K562 (cell line): Measurements from ENCODE around the gene FHIT.

Source experiments
- CTCF ChIP-seq, 3 experiments: IDR thresholded peaks in 2 of 3; conservative IDR thresholded peaks in 1 of 3; 2 replicates each; pipeline ENCODE4 v1.5.1; 2011 to 2012; ENCODE audit warnings: low read length in 3 of 3, mild to moderate bottlenecking in 3 of 3, control low read depth in 2 of 3, improper control_type of control experiment in 1 of 3, inconsistent platforms in 1 of 3, low read depth in 1 of 3, mixed read lengths in 1 of 3, moderate library complexity in 1 of 3; ENCODE audit not compliant: insufficient read depth in 2 of 3
- ESRRA ChIP-seq: fragments of 450-650 bp; IDR thresholded peaks from 2 replicates; pipeline ENCODE4 v1.6.1; 2014; ENCODE audit warnings: low read depth, mild to moderate bottlenecking, moderate library complexity, borderline replicate concordance
- EZH2 ChIP-seq: IDR thresholded peaks from 2 replicates; pipeline ENCODE4 v1.6.1; 2012; ENCODE audit warnings: low read depth, mild to moderate bottlenecking, inconsistent platforms, low read length, borderline replicate concordance
- ILF3 ChIP-seq: fragments of 450-650 bp; IDR thresholded peaks from 2 replicates; pipeline ENCODE4 v1.6.1; 2018; ENCODE audit warnings: antibody characterized with exemption, mild to moderate bottlenecking, moderate library complexity, borderline replicate concordance
- MTA1 ChIP-seq: fragments of 450-650 bp; IDR thresholded peaks from 2 replicates; pipeline ENCODE4 v1.6.1; 2017; ENCODE audit warnings: borderline replicate concordance
- PHB ChIP-seq: fragments of 250-450 bp; sonication (Bioruptor Pico); IDR thresholded peaks from 2 replicates; pipeline ENCODE4 v1.5.0; 2021
- POLR3A ChIP-seq: IDR thresholded peaks from 2 replicates; pipeline ENCODE4 v1.6.1; 2011; ENCODE audit warnings: borderline replicate concordance, mild to moderate bottlenecking, moderate library complexity; ENCODE audit not compliant: insufficient read length, insufficient read depth; ENCODE audit errors: extremely low read depth
- PURB ChIP-seq: sonication (generic); formaldehyde crosslinking; IDR thresholded peaks from 2 replicates; pipeline ENCODE4 v1.9.0; 2021; ENCODE audit warnings: low read depth, mild to moderate bottlenecking, missing genetic modification reagents
- ZNF140 ChIP-seq: fragments of 250-450 bp; sonication (Bioruptor Pico); IDR thresholded peaks from 2 replicates; pipeline ENCODE4 v1.8.0; 2021; ENCODE audit warnings: moderate library complexity, mild to moderate bottlenecking, inconsistent platforms
- ZNF589 ChIP-seq: fragments of 200-800 bp; sonication (Bioruptor generic); IDR thresholded peaks from 2 replicates; pipeline ENCODE4 v1.6.1; 2016; ENCODE audit warnings: low read depth, missing genetic modification characterization, missing compliant biosample characterization
- TF ChIP-seq, protein P1 (sequence below): fragments of 250-450 bp; sonication (Bioruptor Pico); IDR thresholded peaks from 2 replicates; pipeline ENCODE4 v1.5.0; 2022; ENCODE audit warnings: mild to moderate bottlenecking

DNA sequence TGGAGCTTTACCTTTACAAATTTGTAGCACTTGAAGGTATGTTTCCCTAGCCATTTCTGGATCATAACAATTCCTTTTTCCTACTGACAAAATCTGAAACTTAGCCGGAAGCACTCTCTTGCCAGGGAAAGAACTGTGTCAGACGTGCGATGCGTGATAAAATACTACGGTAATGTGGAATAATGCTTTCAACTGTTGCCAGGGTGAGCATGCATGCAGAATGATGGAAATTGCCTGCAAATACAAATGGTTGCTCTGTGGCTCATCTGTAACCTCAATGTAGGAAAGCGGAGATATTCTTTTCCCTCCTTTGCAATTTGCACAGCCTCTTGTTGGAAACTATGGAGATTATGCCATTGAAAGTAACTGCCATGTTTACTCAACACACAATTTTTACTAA lies 1464.9 kb downstream of the FHIT start:
- TF ChIP-seq EZH2: no peak
- no peak for TF ChIP-seq PHB (CRISPR knock-in tag)
- no peak for TF ChIP-seq ESRRA
- TF ChIP-seq ZNF140 (CRISPR knock-in tag): no peak
- no peak for TF ChIP-seq PURB (CRISPR knock-in tag)
- TF ChIP-seq ZNF589 (CRISPR knock-in tag): no peak
- TF ChIP-seq CTCF (IDR thresholded peaks at IDR 0.05 in 2 of 3, conservative IDR thresholded peaks at IDR 0.05 in 1 of 3; ENCODE audit: insufficient read depth in 2 of 3, low read depth in 1 of 3, low read length in 3 of 3): no peak
- TF ChIP-seq MTA1: no peak
- TF ChIP-seq, protein P1, sequence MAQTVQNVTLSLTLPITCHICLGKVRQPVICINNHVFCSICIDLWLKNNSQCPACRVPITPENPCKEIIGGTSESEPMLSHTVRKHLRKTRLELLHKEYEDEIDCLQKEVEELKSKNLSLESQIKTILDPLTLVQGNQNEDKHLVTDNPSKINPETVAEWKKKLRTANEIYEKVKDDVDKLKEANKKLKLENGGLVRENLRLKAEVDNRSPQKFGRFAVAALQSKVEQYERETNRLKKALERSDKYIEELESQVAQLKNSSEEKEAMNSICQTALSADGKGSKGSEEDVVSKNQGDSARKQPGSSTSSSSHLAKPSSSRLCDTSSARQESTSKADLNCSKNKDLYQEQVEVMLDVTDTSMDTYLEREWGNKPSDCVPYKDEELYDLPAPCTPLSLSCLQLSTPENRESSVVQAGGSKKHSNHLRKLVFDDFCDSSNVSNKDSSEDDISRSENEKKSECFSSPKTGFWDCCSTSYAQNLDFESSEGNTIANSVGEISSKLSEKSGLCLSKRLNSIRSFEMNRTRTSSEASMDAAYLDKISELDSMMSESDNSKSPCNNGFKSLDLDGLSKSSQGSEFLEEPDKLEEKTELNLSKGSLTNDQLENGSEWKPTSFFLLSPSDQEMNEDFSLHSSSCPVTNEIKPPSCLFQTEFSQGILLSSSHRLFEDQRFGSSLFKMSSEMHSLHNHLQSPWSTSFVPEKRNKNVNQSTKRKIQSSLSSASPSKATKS (CRISPR knock-in tag): no peak
- TF ChIP-seq ILF3: no peak
- TF ChIP-seq POLR3A: no peak
